Lower leg skin (tissue), 4 donors: Measurements from ENCODE around the gene CXCL14. TPM values are rescaled to one million over a fixed set of nuclear protein-coding genes. Genes with fewer than 3 reads are reported as not detected.
A peak's percentile ranks its signal among the peaks of the same experiment; 100 is the strongest.

Source experiments
- DNase-seq, 2 donors: peaks; one replicate each; pipeline ENCODE4 v3.0.0-alpha.2; 2019; ENCODE audit warnings: low spot score in 2 of 2
- H3K4me3 ChIP-seq: fragments of 200-600 bp; sonication (generic); 2 replicates; pipeline ENCODE4 v1.5.1; 2017; ENCODE audit warnings: mild to moderate bottlenecking, low read depth; ENCODE audit not compliant: poor library complexity, severe bottlenecking
- CTCF ChIP-seq, 3 donors: fragments of 450-650 bp; IDR thresholded peaks; one replicate each; pipeline ENCODE4 v1.5.1; 2016; ENCODE audit warnings: antibody characterized with exemption in 3 of 3, mild to moderate bottlenecking in 3 of 3, moderate library complexity in 2 of 3
- POLR2A ChIP-seq, 2 donors: fragments of 450-650 bp; IDR thresholded peaks; one replicate each; pipeline ENCODE4 v1.6.1; 2016 to 2017; ENCODE audit warnings: antibody characterized with exemption in 2 of 2, mild to moderate bottlenecking in 1 of 2, moderate library complexity in 1 of 2
- WGBS, 2 donors: methylation state at CpG; one replicate each; pipeline ENCODE4 v1.1.5; 2018; 5-methylcytosine and 5-hydroxymethylcytosine counted together
- intact Hi-C: fragments of 100-400 bp; cut with DNase I; formaldehyde crosslinking; loops from one replicate; pipeline ENCODE4 v1.15.0; 2023; ENCODE audit warnings: low total_unique reads
- total RNA-seq, 4 donors: library from RNA; depleted of rRNA; stranded (reverse); fragments of >200 nt; gene quantifications; one replicate each; pipeline ENCODE4 v1.1.0, GENCODE V29; 2016

The CXCL14 gene
- total RNA-seq, 4 donors from 2014 or later = 157 to 344 (median 251) TPM

GRCh38 chr5:135555530-135555929 is 23.3 kb downstream of the CXCL14 start:
- TF ChIP-seq POLR2A (IDR thresholded peaks at IDR 0.05) (no peak), CTCF (IDR thresholded peaks at IDR 0.05) (no peak)
- no peak for DNase-seq
- intact Hi-C loops = no loop called here
- H3K4me3 ChIP-seq = no peak overlapping the region
- WGBS, 2 donors = 83 to 89% methylated on average over 2 of the region's 2 CpGs

GRCh38 chr5:135553688-135554462 is 24.9 kb downstream of the CXCL14 start:
- no peak for DNase-seq
- 6 to 8% methylated on average over 8 of the region's 8 CpGs for WGBS, 2 donors
- TF ChIP-seq CTCF (IDR thresholded peaks at IDR 0.05) = no peak
- no peak for TF ChIP-seq POLR2A (IDR thresholded peaks at IDR 0.05)
- H3K4me3 ChIP-seq = no peak overlapping the region
- intact Hi-C loops = loop anchor here (2.0 kb wide), 1 partner anchor 87 kb away; no protein-coding TSS in a partner anchor

- intact Hi-C loops = loop anchor here (2.0 kb wide), 1 partner anchor 85 kb away; no protein-coding TSS in a partner anchor
- TF ChIP-seq CTCF (IDR thresholded peaks at IDR 0.05) (peak in 1 of 3 donors; percentile 48), POLR2A (IDR thresholded peaks at IDR 0.05) (no peak)
- 39 to 41% methylated on average over 15 of the region's 15 CpGs for WGBS, 2 donors
- DNase-seq = peak in 1 of 2 donors; percentile 79
- no peak overlapping the region for H3K4me3 ChIP-seq
Measured at GRCh38 chr5:135551593-135552447, 27.0 kb downstream of the CXCL14 start.

GRCh38 chr5:135549413-135549812 is 29.4 kb downstream of the CXCL14 start:
- WGBS, 2 donors = 70% methylated on average over 4 of the region's 4 CpGs
- H3K4me3 ChIP-seq = no peak overlapping the region
- intact Hi-C loops = no loop called here
- no peak for DNase-seq
- TF ChIP-seq CTCF (IDR thresholded peaks at IDR 0.05) (no peak), POLR2A (IDR thresholded peaks at IDR 0.05) (no peak)

- no peak for DNase-seq
- TF ChIP-seq CTCF (IDR thresholded peaks at IDR 0.05) (no peak), POLR2A (IDR thresholded peaks at IDR 0.05) (no peak)
- 54 to 62% methylated on average over 8 of the region's 8 CpGs for WGBS, 2 donors
- intact Hi-C loops = no loop called here
- no peak overlapping the region for H3K4me3 ChIP-seq
Measured at GRCh38 chr5:135547590-135548254, 31.1 kb downstream of the CXCL14 start.
